AG04449 (cell line): Measurements from ENCODE around the gene CCM2.
"Not testable (repeated sequence)": the region's sequence is repeated elsewhere in the genome, so short reads cannot be mapped to it uniquely, and the experiment has no call there.

Source experiments
- CTCF ChIA-PET: fragments of 350-600 bp; formaldehyde crosslinking; extraction: SDS; loops from one replicate; lab custom pipeline; 2021; ENCODE audit warnings: antibody characterized with exemption; lab: Yijun Ruan, JAX
- POLR2A ChIA-PET: fragments of 400-600, 350-600 bp; formaldehyde crosslinking; extraction: SDS; loops from one replicate; lab custom pipeline; 2020; ENCODE audit warnings: antibody characterized with exemption, inconsistent platforms; lab: Yijun Ruan, JAX
- DNase-seq: peaks from one replicate; pipeline ENCODE4 v3.0.0-alpha.2; 2010; ENCODE audit warnings: low read depth, low spot score
- H3K4me3 ChIP-seq: 2 replicates; pipeline ENCODE4 v1.5.1; 2011; ENCODE audit warnings: low read depth, mild to moderate bottlenecking, control low read depth, low read length
- CTCF ChIP-seq: IDR thresholded peaks from one replicate; pipeline ENCODE4 v1.5.1; 2011; ENCODE audit warnings: mild to moderate bottlenecking, moderate library complexity, low read length, control low read depth, inconsistent platforms; ENCODE audit not compliant: insufficient read depth; ENCODE audit errors: missing control alignments

CCM2 gene

GRCh38 chr7:44987457-44987856 is 12.5 kb upstream of the CCM2 start:
- CTCF ChIA-PET = no interaction called here
- H3K4me3 ChIP-seq = no peak overlapping the region
- POLR2A ChIA-PET = interaction anchor here (2.9 kb wide), 1 partner anchor 14 kb away, joined by 19 read pairs; no protein-coding TSS in a partner anchor
- no peak for DNase-seq
- no peak for TF ChIP-seq CTCF

GRCh38 chr7:44987996-44988395 is 12.0 kb upstream of the CCM2 start:
- H3K4me3 ChIP-seq = no peak overlapping the region
- DNase-seq = no peak
- TF ChIP-seq CTCF = no peak
- ChIA-PET CTCF (interaction anchor here (3.2 kb wide), 1 partner anchor 14 kb away, joined by 11 read pairs; no protein-coding TSS in a partner anchor), POLR2A (interaction anchor here (2.9 kb wide), 1 partner anchor 15 kb away, joined by 19 read pairs; no protein-coding TSS in a partner anchor)

GRCh38 chr7:44988701-44989100 is 11.3 kb upstream of the CCM2 start:
- POLR2A ChIA-PET = no interaction called here

GRCh38 chr7:44989132-44989531 is 10.9 kb upstream of the CCM2 start:
- CTCF ChIA-PET = interaction anchor here (1.1 to 3.2 kb wide), 5 partner anchors 10 to 147 kb away, joined by 3 to 11 read pairs (median 4); no protein-coding TSS in a partner anchor
- POLR2A ChIA-PET = no interaction called here
- DNase-seq = no peak

More at GRCh38 chr7:44988701-44989100, 11.3 kb upstream of the CCM2 start:
- TF ChIP-seq CTCF = no peak
- no peak overlapping the region for H3K4me3 ChIP-seq
- no peak for DNase-seq
- CTCF ChIA-PET = interaction anchor here (1.2 to 3.2 kb wide), 4 partner anchors 10 to 26 kb away, joined by 3 to 11 read pairs (median 6); no protein-coding TSS in a partner anchor

GRCh38 chr7:44990109-44991023 is 9.6 kb upstream of the CCM2 start:
- DNase-seq = no peak
- TF ChIP-seq CTCF = no peak
- POLR2A ChIA-PET = no interaction called here
- H3K4me3 ChIP-seq = no peak overlapping the region
- CTCF ChIA-PET = interaction anchor here (1.1 to 3.2 kb wide), 4 partner anchors 8 to 146 kb away, joined by 3 to 11 read pairs (median 6); no protein-coding TSS in a partner anchor

More at GRCh38 chr7:44989132-44989531, 10.9 kb upstream of the CCM2 start:
- TF ChIP-seq CTCF = no peak
- H3K4me3 ChIP-seq = no peak overlapping the region

- POLR2A ChIA-PET, DNase-seq, H3K4me3 ChIP-seq, CTCF ChIA-PET: not testable (repeated sequence)
These were observed 7.8 kb upstream of the CCM2 start for GRCh38 chr7:44992004-44992795.
